HL-60 (cell line): ENCODE data around the gene CPT2.

Experiments
- DNase-seq, 2 experiments: peaks; one replicate each; pipeline ENCODE4 v3.0.0-alpha.2; 2010 to 2020; ENCODE audit warnings: low read depth in 1 of 2, low spot score in 1 of 2
- H3K27ac ChIP-seq: fragments of 250-450 bp; sonication (Bioruptor Pico); replicated peaks from 2 replicates; pipeline ENCODE4 v1.5.1; 2020; ENCODE audit warnings: mild to moderate bottlenecking, moderate library complexity
- H3K27me3 ChIP-seq: fragments of 250-450 bp; sonication (Bioruptor Pico); 2 replicates; pipeline ENCODE4 v1.5.1; 2021; ENCODE audit warnings: mild to moderate bottlenecking, moderate library complexity; ENCODE audit not compliant: insufficient read depth, poor library complexity, severe bottlenecking
- H3K4me3 ChIP-seq: replicated peaks from 2 replicates; pipeline ENCODE4 v1.5.1; 2011; ENCODE audit warnings: mild to moderate bottlenecking, control low read depth, low read length; ENCODE audit not compliant: insufficient read depth
- GABPA ChIP-seq: IDR thresholded peaks from 2 replicates; pipeline ENCODE4 v1.6.1; 2012; ENCODE audit warnings: low read depth
- POLR2AphosphoS5 ChIP-seq: IDR thresholded peaks from 2 replicates; pipeline ENCODE4 v1.6.1; 2012; ENCODE audit warnings: low read depth
- SPI1 ChIP-seq: IDR thresholded peaks from 2 replicates; pipeline ENCODE4 v1.6.1; 2012; ENCODE audit warnings: low read depth, mild to moderate bottlenecking, borderline replicate concordance
- TF ChIP-seq, protein P1 (sequence below): IDR thresholded peaks from 2 replicates; pipeline ENCODE4 v1.6.1; 2012; ENCODE audit warnings: low read depth; ENCODE audit not compliant: insufficient replicate concordance
- TF ChIP-seq, protein P2 (sequence below): IDR thresholded peaks from one replicate; pipeline ENCODE4 v1.5.1; 2011; ENCODE audit warnings: low read length, control low read depth, inconsistent platforms; ENCODE audit not compliant: insufficient read depth

CPT2 gene

DNA sequence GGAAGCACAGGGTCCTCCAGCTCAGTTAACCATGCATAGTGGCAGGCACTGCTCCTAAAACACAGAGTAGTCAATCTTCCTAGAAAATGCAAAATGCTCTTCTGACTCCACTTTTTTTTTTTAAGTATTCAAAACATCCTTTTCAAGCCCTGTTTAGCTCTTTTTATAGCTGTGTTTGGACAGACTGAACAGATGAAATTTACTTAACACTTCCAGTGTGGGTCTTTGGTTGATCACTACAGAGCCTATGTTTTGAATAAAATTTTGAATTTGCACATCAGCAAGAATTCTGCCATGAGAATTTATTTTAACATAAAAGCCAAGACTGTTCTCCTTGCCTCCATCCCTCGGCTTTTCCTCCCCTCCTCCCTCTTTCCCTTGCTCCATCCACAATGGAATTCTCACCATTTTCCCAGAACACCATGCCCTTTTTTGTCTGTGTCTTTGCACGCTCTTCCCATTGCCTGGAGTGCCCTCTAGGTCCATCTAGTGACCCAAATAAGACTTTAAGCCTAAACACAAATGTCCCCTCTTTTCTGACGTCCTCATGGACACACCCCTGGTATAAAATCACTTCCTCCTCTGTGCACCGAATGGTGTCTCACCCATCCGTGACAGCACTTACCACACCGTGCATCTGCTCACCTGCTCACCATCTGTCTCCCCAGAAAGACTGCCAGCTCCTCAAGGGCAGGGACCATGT lies 24.0 kb upstream of the CPT2 start:
- Histone ChIP-seq H3K4me3 (no peak overlapping the region), H3K27ac (no peak overlapping the region), H3K27me3 (no peaks in the 10 kb centered on the region)
- DNase-seq: no peak
- no peak for TF ChIP-seq POLR2AphosphoS5
- TF ChIP-seq, protein P1, sequence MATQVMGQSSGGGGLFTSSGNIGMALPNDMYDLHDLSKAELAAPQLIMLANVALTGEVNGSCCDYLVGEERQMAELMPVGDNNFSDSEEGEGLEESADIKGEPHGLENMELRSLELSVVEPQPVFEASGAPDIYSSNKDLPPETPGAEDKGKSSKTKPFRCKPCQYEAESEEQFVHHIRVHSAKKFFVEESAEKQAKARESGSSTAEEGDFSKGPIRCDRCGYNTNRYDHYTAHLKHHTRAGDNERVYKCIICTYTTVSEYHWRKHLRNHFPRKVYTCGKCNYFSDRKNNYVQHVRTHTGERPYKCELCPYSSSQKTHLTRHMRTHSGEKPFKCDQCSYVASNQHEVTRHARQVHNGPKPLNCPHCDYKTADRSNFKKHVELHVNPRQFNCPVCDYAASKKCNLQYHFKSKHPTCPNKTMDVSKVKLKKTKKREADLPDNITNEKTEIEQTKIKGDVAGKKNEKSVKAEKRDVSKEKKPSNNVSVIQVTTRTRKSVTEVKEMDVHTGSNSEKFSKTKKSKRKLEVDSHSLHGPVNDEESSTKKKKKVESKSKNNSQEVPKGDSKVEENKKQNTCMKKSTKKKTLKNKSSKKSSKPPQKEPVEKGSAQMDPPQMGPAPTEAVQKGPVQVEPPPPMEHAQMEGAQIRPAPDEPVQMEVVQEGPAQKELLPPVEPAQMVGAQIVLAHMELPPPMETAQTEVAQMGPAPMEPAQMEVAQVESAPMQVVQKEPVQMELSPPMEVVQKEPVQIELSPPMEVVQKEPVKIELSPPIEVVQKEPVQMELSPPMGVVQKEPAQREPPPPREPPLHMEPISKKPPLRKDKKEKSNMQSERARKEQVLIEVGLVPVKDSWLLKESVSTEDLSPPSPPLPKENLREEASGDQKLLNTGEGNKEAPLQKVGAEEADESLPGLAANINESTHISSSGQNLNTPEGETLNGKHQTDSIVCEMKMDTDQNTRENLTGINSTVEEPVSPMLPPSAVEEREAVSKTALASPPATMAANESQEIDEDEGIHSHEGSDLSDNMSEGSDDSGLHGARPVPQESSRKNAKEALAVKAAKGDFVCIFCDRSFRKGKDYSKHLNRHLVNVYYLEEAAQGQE: no peak
- no peak for TF ChIP-seq GABPA
- TF ChIP-seq, protein P2, sequence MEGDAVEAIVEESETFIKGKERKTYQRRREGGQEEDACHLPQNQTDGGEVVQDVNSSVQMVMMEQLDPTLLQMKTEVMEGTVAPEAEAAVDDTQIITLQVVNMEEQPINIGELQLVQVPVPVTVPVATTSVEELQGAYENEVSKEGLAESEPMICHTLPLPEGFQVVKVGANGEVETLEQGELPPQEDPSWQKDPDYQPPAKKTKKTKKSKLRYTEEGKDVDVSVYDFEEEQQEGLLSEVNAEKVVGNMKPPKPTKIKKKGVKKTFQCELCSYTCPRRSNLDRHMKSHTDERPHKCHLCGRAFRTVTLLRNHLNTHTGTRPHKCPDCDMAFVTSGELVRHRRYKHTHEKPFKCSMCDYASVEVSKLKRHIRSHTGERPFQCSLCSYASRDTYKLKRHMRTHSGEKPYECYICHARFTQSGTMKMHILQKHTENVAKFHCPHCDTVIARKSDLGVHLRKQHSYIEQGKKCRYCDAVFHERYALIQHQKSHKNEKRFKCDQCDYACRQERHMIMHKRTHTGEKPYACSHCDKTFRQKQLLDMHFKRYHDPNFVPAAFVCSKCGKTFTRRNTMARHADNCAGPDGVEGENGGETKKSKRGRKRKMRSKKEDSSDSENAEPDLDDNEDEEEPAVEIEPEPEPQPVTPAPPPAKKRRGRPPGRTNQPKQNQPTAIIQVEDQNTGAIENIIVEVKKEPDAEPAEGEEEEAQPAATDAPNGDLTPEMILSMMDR: no peak

DNA sequence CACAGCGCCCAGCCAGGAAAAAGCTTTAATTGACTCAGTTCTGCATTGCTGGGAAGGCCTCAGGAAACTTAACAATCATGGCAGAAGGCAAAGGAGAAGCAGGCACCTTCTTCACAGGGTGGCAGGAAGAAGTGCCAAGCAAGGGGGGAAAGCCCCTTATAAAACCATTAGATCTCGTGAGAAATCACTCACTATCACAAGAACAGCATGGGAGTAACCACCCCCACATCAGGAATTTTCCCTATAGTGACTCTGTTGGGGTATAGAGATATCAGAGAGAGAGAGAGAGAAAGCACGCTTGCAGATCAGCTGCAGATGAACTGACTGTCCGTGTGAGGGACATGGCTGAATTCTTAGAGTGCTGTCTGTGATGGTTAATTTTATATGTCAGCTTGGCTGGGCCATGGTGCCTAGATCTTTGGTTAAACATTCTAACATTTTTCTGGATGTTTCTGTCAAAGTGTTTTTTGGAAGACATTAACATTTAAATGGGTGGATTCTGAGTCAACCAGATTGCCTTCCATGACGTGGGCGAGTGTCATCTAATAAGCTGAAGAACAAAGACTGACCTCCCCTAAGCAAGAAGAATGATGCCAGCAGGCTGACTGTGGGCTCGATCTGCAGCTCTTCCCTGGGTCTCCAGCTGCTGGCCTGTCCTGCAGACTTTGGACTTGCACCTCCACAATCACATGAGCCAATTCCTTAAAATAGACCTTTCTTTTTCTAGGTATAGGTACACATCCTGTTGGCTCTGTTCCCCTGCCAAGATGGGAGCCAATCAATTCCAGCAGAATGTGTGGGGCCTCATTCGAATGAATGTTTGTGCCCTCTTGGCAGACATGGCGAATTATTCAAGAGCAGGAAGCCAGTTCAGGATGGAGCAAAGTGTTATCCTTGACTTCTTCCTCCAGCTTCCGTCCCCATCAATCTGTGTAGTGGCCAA lies 21.4 kb upstream of the CPT2 start:
- Histone ChIP-seq H3K27ac (no peak overlapping the region), H3K4me3 (no peak overlapping the region), H3K27me3 (peaks cover 4% of the 10 kb centered on the region)
- DNase-seq: no peak
- TF ChIP-seq GABPA: no peak
- TF ChIP-seq, protein P2: no peak
- TF ChIP-seq SPI1: no peak
- TF ChIP-seq POLR2AphosphoS5: no peak
- TF ChIP-seq, protein P1: no peak

DNA sequence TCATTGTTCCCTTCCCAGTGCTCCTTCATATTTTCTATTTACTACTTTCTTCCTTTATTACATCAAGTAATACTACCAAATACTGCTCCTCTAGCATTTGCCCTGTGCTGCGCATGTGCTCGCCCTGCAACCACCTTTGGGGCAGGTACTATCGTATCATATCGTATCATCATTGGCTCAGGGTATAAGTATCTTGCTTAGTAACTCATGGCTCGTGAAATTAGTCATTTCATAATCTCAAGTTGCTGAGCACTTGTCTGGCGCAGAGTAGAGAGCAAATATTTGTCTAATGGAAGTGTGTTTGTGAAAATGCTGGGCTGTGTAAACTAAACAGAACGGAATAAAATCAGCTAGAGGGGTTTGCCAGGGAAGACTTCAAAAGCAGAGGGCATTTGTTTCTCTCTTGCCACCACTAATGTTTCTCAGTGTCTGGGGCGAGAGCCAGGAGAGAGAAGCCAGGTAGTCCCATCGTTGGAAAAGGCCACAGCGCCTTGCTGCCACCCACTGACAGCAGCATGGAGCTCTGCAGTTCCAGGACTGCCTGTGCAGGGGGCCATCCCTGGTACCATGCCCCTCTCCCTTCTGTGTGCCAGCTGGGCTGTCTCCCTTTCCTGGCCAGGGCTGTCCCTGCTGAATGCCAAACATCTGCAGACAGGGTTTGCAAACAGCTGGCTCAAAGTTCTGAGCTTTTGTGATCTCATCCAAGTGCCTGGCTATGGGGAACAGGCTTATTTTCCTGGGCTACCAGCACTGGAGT lies 20.0 kb upstream of the CPT2 start:
- no peak for TF ChIP-seq GABPA
- TF ChIP-seq, protein P2: no peak
- TF ChIP-seq, protein P1: no peak
- no peak for TF ChIP-seq POLR2AphosphoS5
- TF ChIP-seq SPI1: no peak
- Histone ChIP-seq H3K4me3 (no peak overlapping the region), H3K27me3 (peaks cover 4% of the 10 kb centered on the region), H3K27ac (no peak overlapping the region)
- no peak for DNase-seq
